Measurements from ENCODE around the gene PLEKHG3.
"Not testable (repeated sequence)": the region's sequence is repeated elsewhere in the genome, so short reads cannot be mapped to it uniquely, and the experiment has no call there.

PLEKHG3 gene

GRCh38 chr14:64688811-64689281 is 15.4 kb upstream of the PLEKHG3 start:
- DNase-seq = peak; percentile 75

- no peak for DNase-seq
Measured at GRCh38 chr14:64689289-64689688, 14.9 kb upstream of the PLEKHG3 start.

GRCh38 chr14:64690607-64691006 is 13.6 kb upstream of the PLEKHG3 start:
- not testable (repeated sequence) for DNase-seq

- no peak for DNase-seq
Measured at GRCh38 chr14:64691376-64691775, 12.8 kb upstream of the PLEKHG3 start.

GRCh38 chr14:64692189-64692985 is 11.8 kb upstream of the PLEKHG3 start:
- no peak for DNase-seq

- no peak for DNase-seq
Measured at GRCh38 chr14:64692986-64693809, 11.0 kb upstream of the PLEKHG3 start.

- no peak for DNase-seq
Measured at GRCh38 chr14:64693810-64694165, 10.4 kb upstream of the PLEKHG3 start.

- DNase-seq = no peak
Measured at GRCh38 chr14:64695071-64695470, 9.2 kb upstream of the PLEKHG3 start.

GRCh38 chr14:64696355-64696857 is 7.8 kb upstream of the PLEKHG3 start:
- DNase-seq = peak; percentile 15

GRCh38 chr14:64698903-64699302 is 5.3 kb upstream of the PLEKHG3 start:
- no peak for DNase-seq

GRCh38 chr14:64700290-64700689 is 3.9 kb upstream of the PLEKHG3 start:
- DNase-seq = no peak

- DNase-seq = no peak
Measured at GRCh38 chr14:64700894-64701293, 3.3 kb upstream of the PLEKHG3 start.

- peak; percentile 62 for DNase-seq
Measured at GRCh38 chr14:64701660-64702059, 2.6 kb upstream of the PLEKHG3 start.

- peak; percentile 72 for DNase-seq
Measured at GRCh38 chr14:64702493-64703394, 1.5 kb upstream of the PLEKHG3 start.

- no peak for DNase-seq
Measured at GRCh38 chr14:64703395-64704142, 655 bp upstream of the PLEKHG3 start.

GRCh38 chr14:64704743-64705380 is 638 bp downstream of the PLEKHG3 start:
- DNase-seq = peak; percentile 30

- peak; percentile 59 for DNase-seq
Measured at GRCh38 chr14:64705381-64706118, 1.3 kb downstream of the PLEKHG3 start.

GRCh38 chr14:64706119-64706592 is 1.9 kb downstream of the PLEKHG3 start:
- no peak for DNase-seq

GRCh38 chr14:64706593-64707193 is 2.5 kb downstream of the PLEKHG3 start:
- DNase-seq = no peak

- DNase-seq = no peak
Measured at GRCh38 chr14:64707661-64708060, 3.4 kb downstream of the PLEKHG3 start.
